ENCODE results near the gene OSTN. TPM values are rescaled to one million over a fixed set of nuclear protein-coding genes. Genes with fewer than 3 reads are reported as not detected.

Gene OSTN
- total RNA-seq, 1 donor from 2014 or later = 0.75 TPM

DNA sequence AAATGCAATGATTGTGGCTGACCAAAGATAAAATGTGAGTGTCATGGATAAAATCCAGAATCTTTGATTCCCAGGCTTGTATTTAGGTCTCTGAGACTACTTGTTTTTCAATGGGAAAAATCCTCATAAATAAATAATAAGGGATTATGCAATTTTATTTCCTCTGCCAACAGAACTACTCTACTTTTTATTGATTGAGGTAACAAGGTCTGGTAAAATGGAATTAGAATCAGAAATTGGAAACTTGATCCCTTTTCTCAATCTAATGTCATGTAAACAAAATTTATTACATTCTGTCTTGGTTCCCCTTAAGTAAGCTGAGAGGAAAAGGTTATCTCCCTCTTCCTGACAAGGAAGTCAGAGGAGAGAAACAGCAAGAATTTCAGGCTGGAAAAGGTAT is 81.8 kb downstream of the OSTN start:
- H3K9me3 Mint-ChIP-seq = no peaks in the 10 kb centered on the region
- no peaks in the 10 kb centered on the region for H3K4me1 Mint-ChIP-seq
- no peak for DNase-seq (ENCODE audit: low read depth, low spot score)
- no peak overlapping the region for H3K27ac Mint-ChIP-seq (ENCODE audit: unreplicated experiment)
- H3K27me3 Mint-ChIP-seq (ENCODE audit: low read depth) = no peaks in the 10 kb centered on the region
- H3K4me3 Mint-ChIP-seq = no peak overlapping the region
- no peak for TF ChIP-seq CTCF (conservative IDR thresholded peaks at IDR 0.05)
- H3K36me3 Mint-ChIP-seq (ENCODE audit: low read depth) = no peaks in the 10 kb centered on the region

DNA sequence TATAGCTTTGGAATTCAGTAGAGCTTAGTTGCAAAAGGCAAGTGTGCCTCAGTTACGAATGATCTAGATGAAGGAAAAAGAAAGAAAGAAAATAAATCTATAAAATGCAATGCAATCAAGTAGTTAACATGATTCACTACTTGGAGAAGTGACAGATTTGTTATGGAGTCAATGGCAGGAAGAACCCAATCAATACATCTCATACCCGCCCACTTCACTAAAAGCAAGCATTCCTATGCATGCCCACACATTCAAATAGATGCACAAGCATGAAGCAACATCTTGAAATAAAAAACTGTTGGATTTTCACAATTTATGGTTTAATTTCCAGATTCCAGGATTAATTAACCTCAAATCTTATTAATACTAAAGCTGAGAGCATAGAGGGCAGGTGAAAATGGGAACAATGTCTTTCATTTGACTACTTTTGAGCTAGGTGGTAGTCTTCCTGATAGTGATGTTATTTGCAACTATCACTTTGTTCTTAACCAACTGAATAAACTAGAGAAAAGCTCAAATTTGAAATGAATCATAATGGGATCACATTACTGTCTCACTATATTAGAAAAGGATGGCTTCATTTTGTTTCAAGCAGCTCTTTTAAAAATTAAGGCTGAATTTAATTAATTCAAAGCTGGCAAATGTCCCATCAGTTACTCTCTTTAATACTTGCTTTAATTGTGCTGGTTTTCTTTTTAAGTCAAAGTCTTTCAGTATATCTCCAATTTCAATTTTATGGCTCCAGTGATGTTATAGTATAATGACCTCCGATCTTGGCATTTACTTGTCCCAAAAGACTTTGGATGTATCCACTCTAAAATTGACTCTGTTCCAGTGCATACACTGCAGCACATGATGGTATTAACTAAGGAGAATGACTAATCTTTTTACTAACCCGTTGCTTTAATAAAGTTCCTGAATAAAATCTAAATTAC is 83.5 kb downstream of the OSTN start:
- no peaks in the 10 kb centered on the region for H3K4me1 Mint-ChIP-seq
- no peaks in the 10 kb centered on the region for H3K36me3 Mint-ChIP-seq (ENCODE audit: low read depth)
- DNase-seq (ENCODE audit: low read depth, low spot score) = no peak
- no peaks in the 10 kb centered on the region for H3K27me3 Mint-ChIP-seq (ENCODE audit: low read depth)
- no peak overlapping the region for H3K4me3 Mint-ChIP-seq
- H3K9me3 Mint-ChIP-seq = no peaks in the 10 kb centered on the region
- TF ChIP-seq CTCF (conservative IDR thresholded peaks at IDR 0.05) = no peak
- no peak overlapping the region for H3K27ac Mint-ChIP-seq (ENCODE audit: unreplicated experiment)

DNA sequence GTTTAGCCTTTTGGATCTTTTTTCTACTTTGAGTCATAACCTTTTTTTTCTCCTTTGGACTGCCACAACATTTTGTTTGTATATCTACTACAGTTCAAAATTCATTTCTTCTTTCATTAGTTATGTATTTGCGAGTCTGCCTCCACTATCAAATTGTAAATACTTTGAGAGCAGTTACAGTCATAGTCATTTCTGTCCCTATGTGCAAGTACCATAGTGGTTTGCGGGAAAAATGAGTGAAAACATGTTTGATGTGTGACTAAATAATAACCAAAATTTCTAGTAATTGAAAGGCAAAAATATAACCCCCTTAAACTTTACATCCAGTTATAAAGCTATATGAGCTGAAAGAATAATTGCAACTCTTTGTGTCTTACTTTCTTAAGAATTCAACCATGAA is 84.4 kb downstream of the OSTN start:
- H3K9me3 Mint-ChIP-seq = no peaks in the 10 kb centered on the region
- no peaks in the 10 kb centered on the region for H3K36me3 Mint-ChIP-seq (ENCODE audit: low read depth)

DNA sequence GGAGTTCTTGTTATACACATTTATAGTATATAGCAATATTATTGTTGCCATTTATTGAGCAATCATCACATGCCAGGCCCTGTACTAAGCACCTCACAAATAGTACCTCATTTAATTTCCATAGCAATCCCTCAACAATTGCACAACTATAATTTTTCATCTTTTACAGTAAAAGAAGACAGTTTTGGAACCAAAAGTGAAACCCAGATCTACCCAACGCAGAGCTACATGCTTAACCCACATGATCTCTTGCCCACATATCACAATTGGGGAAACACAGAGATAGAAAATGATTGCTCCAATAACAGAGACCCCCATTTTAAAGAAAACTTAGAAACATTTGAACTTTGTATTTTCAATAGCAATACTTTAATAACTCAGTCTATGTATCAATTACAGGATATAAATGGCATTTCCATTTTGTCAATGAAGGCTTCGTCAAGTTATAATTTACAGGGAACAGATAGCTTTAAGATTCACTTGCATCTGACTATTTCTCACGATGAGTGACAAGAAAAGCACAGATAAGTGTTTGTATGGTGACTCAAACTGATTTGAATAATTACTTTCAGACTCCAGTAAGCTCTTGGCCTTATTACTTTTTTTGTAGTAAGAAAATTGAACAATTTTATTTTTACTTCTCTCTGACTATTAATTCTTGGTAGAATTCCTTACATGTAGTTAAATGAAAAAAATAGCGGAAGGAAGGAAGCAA is 91.4 kb downstream of the OSTN start:
- H3K4me1 Mint-ChIP-seq = no peaks in the 10 kb centered on the region
- no peaks in the 10 kb centered on the region for H3K36me3 Mint-ChIP-seq (ENCODE audit: low read depth)
- no peak overlapping the region for H3K27ac Mint-ChIP-seq (ENCODE audit: unreplicated experiment)
- no peak for DNase-seq (ENCODE audit: low read depth, low spot score)
- no peak overlapping the region for H3K4me3 Mint-ChIP-seq
- no peak for TF ChIP-seq CTCF (conservative IDR thresholded peaks at IDR 0.05)
- no peaks in the 10 kb centered on the region for H3K27me3 Mint-ChIP-seq (ENCODE audit: low read depth)
- no peaks in the 10 kb centered on the region for H3K9me3 Mint-ChIP-seq

More for the DNA sequence above, 84.4 kb downstream of the OSTN start:
- Mint-ChIP-seq H3K27me3 (ENCODE audit: low read depth) (no peaks in the 10 kb centered on the region), H3K4me1 (no peaks in the 10 kb centered on the region), H3K27ac (ENCODE audit: unreplicated experiment) (no peak overlapping the region), H3K4me3 (no peak overlapping the region)
- DNase-seq (ENCODE audit: low read depth, low spot score) = no peak
- no peak for TF ChIP-seq CTCF (conservative IDR thresholded peaks at IDR 0.05)

- Mint-ChIP-seq H3K27ac (ENCODE audit: unreplicated experiment) (no peak overlapping the region), H3K36me3 (ENCODE audit: low read depth) (no peaks in the 10 kb centered on the region), H3K27me3 (ENCODE audit: low read depth) (no peaks in the 10 kb centered on the region), H3K9me3 (no peaks in the 10 kb centered on the region), H3K4me1 (no peaks in the 10 kb centered on the region), H3K4me3 (no peak overlapping the region)
- TF ChIP-seq CTCF (conservative IDR thresholded peaks at IDR 0.05) = no peak
- DNase-seq (ENCODE audit: low read depth, low spot score) = no peak
These were observed 93.4 kb downstream of the OSTN start for GRCh38 chr3:191292243-191293015.

All from neural crest cell (in vitro differentiated cells).